Right lobe of liver (tissue), 4 donors: Measurements from ENCODE around the gene PPP2R5C.

Source experiments
- POLR2A ChIP-seq: fragments of 450-650 bp; IDR thresholded peaks from one replicate; pipeline ENCODE4 v1.6.1; 2017; ENCODE audit warnings: antibody characterized with exemption, mild to moderate bottlenecking
- TF ChIP-seq, protein P1 (sequence below), 4 donors: fragments of 200-600 bp in 3 of 4; fragments of 450-650 bp in 1 of 4; IDR thresholded peaks; one replicate each; pipeline versions ENCODE4 v1.5.1 to v1.8.0; 2016 to 2022; ENCODE audit warnings: antibody characterized with exemption in 4 of 4, mild to moderate bottlenecking in 2 of 4
- donor health status: DM: no; HTN: no; CAD: no.
- donor health status: DM: no; HTN: no; CAD: no.
- donor health status: DM: no; HTN: yes; CAD: no.

DNA sequence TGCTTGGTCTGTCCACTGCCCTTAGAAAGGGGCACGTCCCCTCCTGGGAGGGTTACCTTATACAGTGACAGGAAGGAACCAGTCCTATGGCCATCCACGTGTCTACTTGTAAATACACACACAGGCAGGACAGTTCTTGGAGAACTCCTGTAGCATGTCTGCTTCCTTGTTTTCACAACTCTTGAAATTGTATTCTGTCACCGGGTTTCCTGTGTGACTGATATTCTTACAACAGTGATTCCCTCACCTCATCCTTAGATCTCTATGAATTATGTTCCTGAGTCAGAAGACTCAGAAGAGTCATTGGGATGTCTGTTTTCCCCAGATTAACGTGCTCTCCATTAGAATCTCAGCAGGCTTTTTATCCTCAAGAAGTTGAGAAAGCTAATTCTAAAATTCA is 158.8 kb downstream of the PPP2R5C start:
- TF ChIP-seq, protein P1, sequence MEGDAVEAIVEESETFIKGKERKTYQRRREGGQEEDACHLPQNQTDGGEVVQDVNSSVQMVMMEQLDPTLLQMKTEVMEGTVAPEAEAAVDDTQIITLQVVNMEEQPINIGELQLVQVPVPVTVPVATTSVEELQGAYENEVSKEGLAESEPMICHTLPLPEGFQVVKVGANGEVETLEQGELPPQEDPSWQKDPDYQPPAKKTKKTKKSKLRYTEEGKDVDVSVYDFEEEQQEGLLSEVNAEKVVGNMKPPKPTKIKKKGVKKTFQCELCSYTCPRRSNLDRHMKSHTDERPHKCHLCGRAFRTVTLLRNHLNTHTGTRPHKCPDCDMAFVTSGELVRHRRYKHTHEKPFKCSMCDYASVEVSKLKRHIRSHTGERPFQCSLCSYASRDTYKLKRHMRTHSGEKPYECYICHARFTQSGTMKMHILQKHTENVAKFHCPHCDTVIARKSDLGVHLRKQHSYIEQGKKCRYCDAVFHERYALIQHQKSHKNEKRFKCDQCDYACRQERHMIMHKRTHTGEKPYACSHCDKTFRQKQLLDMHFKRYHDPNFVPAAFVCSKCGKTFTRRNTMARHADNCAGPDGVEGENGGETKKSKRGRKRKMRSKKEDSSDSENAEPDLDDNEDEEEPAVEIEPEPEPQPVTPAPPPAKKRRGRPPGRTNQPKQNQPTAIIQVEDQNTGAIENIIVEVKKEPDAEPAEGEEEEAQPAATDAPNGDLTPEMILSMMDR (IDR thresholded peaks at IDR 0.05), result no peak
- no peak for TF ChIP-seq POLR2A
